ENCODE measurements around the gene RTN4IP1.

RTN4IP1 gene

GRCh38 chr6:106618324-106618723 lies 11.0 kb downstream of the RTN4IP1 start:
- DNase-seq = no peak

DNA sequence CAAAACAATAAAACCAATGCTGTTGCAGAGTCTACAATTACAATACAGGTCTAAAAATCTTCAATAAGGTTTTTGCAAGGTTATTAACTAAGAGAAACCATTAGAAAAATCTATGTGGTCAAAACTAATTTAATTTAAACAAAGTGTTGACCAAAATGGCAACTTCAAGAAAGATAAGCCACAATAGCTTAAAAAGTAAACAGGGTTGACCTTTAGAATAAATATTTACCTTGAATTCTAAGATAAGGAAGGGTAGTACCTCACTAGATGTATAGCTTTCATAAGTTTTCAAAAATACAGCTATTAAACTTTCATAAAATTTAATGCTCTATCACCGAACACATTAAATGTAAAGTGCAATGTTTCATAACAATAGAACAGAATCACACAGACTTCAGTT lies 11.4 kb downstream of the RTN4IP1 start:
- no peak overlapping the region for H2BK5ac ChIP-seq (ENCODE audit: low read length)
- H4K5ac ChIP-seq (ENCODE audit: low read length) = no peak overlapping the region
- H4K8ac ChIP-seq (ENCODE audit: low read depth, low read length) = no peak overlapping the region
- H3K4me2 ChIP-seq (ENCODE audit: low read length) = no peak overlapping the region
- no peak overlapping the region for H3K4ac ChIP-seq (ENCODE audit: low read depth, low read length)
- peaks cover 1% of the 10 kb centered on the region for H3K36me3 ChIP-seq (ENCODE audit: control insufficient read depth, insufficient read depth, low read length)
- H3K4me3 ChIP-seq (ENCODE audit: low read length) = no peak overlapping the region
- no peak overlapping the region for H3K27ac ChIP-seq (ENCODE audit: low read depth, low read length)
- no peak overlapping the region for H3K18ac ChIP-seq (ENCODE audit: low read length)
- WGBS (ENCODE audit: extremely low coverage, insufficient coverage, low lambda C conversion rate) = no CpG with 5 or more reads among the region's 1 CpG
- H3K9ac ChIP-seq (ENCODE audit: low read length) = no peak overlapping the region
- H3K23ac ChIP-seq (ENCODE audit: low read length) = no peak overlapping the region
- no peaks in the 10 kb centered on the region for H3K79me1 ChIP-seq (ENCODE audit: low read length)
- H3K27me3 ChIP-seq (ENCODE audit: insufficient read depth, low read length, poor library complexity) = no peaks in the 10 kb centered on the region
- H2AK5ac ChIP-seq (ENCODE audit: low read length) = no peak overlapping the region
- H2BK15ac ChIP-seq (replicated peaks; ENCODE audit: low read depth) = no peak overlapping the region
- peaks cover 2% of the 10 kb centered on the region for H3K4me1 ChIP-seq (ENCODE audit: control insufficient read depth, low read depth, low read length)
- H3K56ac ChIP-seq (ENCODE audit: low read length) = no peak overlapping the region
- no peak overlapping the region for H2BK120ac ChIP-seq (ENCODE audit: low read depth, low read length)
- H3K79me2 ChIP-seq (ENCODE audit: control insufficient read depth, insufficient read depth, low read length) = no peaks in the 10 kb centered on the region
- DNase-seq = no peak

More at GRCh38 chr6:106618324-106618723, 11.0 kb downstream of the RTN4IP1 start:
- H3K79me1 ChIP-seq (ENCODE audit: low read length) = no peaks in the 10 kb centered on the region
- H3K18ac ChIP-seq (ENCODE audit: low read length) = no peak overlapping the region
- H3K23ac ChIP-seq (ENCODE audit: low read length) = no peak overlapping the region
- no peak overlapping the region for H3K4me2 ChIP-seq (ENCODE audit: low read length)
- peaks cover 1% of the 10 kb centered on the region for H3K36me3 ChIP-seq (ENCODE audit: control insufficient read depth, insufficient read depth, low read length)
- H2BK5ac ChIP-seq (ENCODE audit: low read length) = no peak overlapping the region
- no peak overlapping the region for H2AK5ac ChIP-seq (ENCODE audit: low read length)
- H3K27ac ChIP-seq (ENCODE audit: low read depth, low read length) = no peak overlapping the region
- H3K56ac ChIP-seq (ENCODE audit: low read length) = no peak overlapping the region
- peaks cover 2% of the 10 kb centered on the region for H3K4me1 ChIP-seq (ENCODE audit: control insufficient read depth, low read depth, low read length)
- no peak overlapping the region for H3K9ac ChIP-seq (ENCODE audit: low read length)
- H3K4me3 ChIP-seq (ENCODE audit: low read length) = no peak overlapping the region
- no peak overlapping the region for H2BK15ac ChIP-seq (replicated peaks; ENCODE audit: low read depth)
- no peak overlapping the region for H3K4ac ChIP-seq (ENCODE audit: low read depth, low read length)
- no peaks in the 10 kb centered on the region for H3K27me3 ChIP-seq (ENCODE audit: insufficient read depth, low read length, poor library complexity)
- H4K8ac ChIP-seq (ENCODE audit: low read depth, low read length) = no peak overlapping the region
- H2BK120ac ChIP-seq (ENCODE audit: low read depth, low read length) = no peak overlapping the region
- H3K79me2 ChIP-seq (ENCODE audit: control insufficient read depth, insufficient read depth, low read length) = no peaks in the 10 kb centered on the region
- no peak overlapping the region for H4K5ac ChIP-seq (ENCODE audit: low read length)
- no CpG with 5 or more reads among the region's 3 CpGs for WGBS (ENCODE audit: extremely low coverage, insufficient coverage, low lambda C conversion rate)

GRCh38 chr6:106617302-106617701 lies 12.0 kb downstream of the RTN4IP1 start:
- Histone ChIP-seq H3K79me2 (ENCODE audit: control insufficient read depth, insufficient read depth, low read length) (no peaks in the 10 kb centered on the region), H2BK5ac (ENCODE audit: low read length) (no peak overlapping the region), H3K4me2 (ENCODE audit: low read length) (no peak overlapping the region), H3K4me1 (ENCODE audit: control insufficient read depth, low read depth, low read length) (peaks cover 2% of the 10 kb centered on the region), H4K8ac (ENCODE audit: low read depth, low read length) (no peak overlapping the region), H3K23ac (ENCODE audit: low read length) (no peak overlapping the region), H2BK15ac (replicated peaks; ENCODE audit: low read depth) (no peak overlapping the region), H3K27ac (ENCODE audit: low read depth, low read length) (no peak overlapping the region), H3K36me3 (ENCODE audit: control insufficient read depth, insufficient read depth, low read length) (peaks cover 1% of the 10 kb centered on the region), H3K79me1 (ENCODE audit: low read length) (no peaks in the 10 kb centered on the region), H2BK120ac (ENCODE audit: low read depth, low read length) (no peak overlapping the region), H3K56ac (ENCODE audit: low read length) (no peak overlapping the region), H3K27me3 (ENCODE audit: insufficient read depth, low read length, poor library complexity) (no peaks in the 10 kb centered on the region), H4K5ac (ENCODE audit: low read length) (no peak overlapping the region), H3K18ac (ENCODE audit: low read length) (no peak overlapping the region), H3K4ac (ENCODE audit: low read depth, low read length) (no peak overlapping the region), H3K9ac (ENCODE audit: low read length) (no peak overlapping the region), H2AK5ac (ENCODE audit: low read length) (no peak overlapping the region), H3K4me3 (ENCODE audit: low read length) (no peak overlapping the region)
- DNase-seq = no peak

DNA sequence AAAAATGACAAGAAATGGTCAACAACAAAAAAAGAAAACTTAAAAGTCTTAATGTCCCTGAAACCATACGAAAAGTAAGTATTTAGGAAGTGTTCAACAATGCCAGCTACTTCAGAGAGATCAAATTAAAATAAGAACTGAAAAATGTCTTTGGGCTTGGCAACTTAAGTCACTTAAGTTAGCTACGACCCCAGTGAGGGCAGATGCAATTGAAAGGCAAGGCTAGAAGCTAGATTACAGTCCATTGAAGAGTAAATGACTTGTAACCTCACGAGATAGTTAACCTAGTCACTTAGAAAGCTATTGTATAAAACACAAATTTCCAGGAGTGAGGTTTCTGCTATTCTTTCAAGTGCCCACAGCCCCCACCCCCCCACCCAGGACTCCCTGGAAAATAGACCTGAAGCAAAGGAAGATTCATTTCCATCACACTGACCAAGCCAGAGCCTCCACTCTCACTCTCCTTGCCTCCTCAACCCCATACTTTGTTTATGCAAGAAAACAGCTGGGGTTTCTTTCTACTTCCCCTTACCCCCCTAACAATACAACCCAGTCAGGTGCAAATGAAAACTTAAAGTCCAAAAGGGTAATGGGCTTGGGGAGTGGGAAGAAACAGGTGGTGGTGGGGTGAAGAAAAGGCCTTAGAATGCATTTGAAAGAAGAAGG lies 14.6 kb downstream of the RTN4IP1 start:
- Histone ChIP-seq H3K79me2 (ENCODE audit: control insufficient read depth, insufficient read depth, low read length) (no peaks in the 10 kb centered on the region), H2BK5ac (ENCODE audit: low read length) (no peak overlapping the region), H2BK15ac (replicated peaks; ENCODE audit: low read depth) (no peak overlapping the region), H3K4me2 (ENCODE audit: low read length) (no peak overlapping the region), H3K27me3 (ENCODE audit: insufficient read depth, low read length, poor library complexity) (no peaks in the 10 kb centered on the region), H3K27ac (ENCODE audit: low read depth, low read length) (no peak overlapping the region), H3K36me3 (ENCODE audit: control insufficient read depth, insufficient read depth, low read length) (peaks cover 1% of the 10 kb centered on the region), H4K5ac (ENCODE audit: low read length) (no peak overlapping the region), H3K9ac (ENCODE audit: low read length) (no peak overlapping the region), H2AK5ac (ENCODE audit: low read length) (no peak overlapping the region), H4K8ac (ENCODE audit: low read depth, low read length) (no peak overlapping the region), H3K56ac (ENCODE audit: low read length) (no peak overlapping the region), H3K18ac (ENCODE audit: low read length) (no peak overlapping the region), H3K4me3 (ENCODE audit: low read length) (no peak overlapping the region), H3K4ac (ENCODE audit: low read depth, low read length) (no peak overlapping the region), H2BK120ac (ENCODE audit: low read depth, low read length) (no peak overlapping the region), H3K79me1 (ENCODE audit: low read length) (no peaks in the 10 kb centered on the region), H3K4me1 (ENCODE audit: control insufficient read depth, low read depth, low read length) (peaks cover 2% of the 10 kb centered on the region), H3K23ac (ENCODE audit: low read length) (no peak overlapping the region)
- no CpG with 5 or more reads among the region's 3 CpGs for WGBS (ENCODE audit: extremely low coverage, insufficient coverage, low lambda C conversion rate)
- DNase-seq = no peak

DNA sequence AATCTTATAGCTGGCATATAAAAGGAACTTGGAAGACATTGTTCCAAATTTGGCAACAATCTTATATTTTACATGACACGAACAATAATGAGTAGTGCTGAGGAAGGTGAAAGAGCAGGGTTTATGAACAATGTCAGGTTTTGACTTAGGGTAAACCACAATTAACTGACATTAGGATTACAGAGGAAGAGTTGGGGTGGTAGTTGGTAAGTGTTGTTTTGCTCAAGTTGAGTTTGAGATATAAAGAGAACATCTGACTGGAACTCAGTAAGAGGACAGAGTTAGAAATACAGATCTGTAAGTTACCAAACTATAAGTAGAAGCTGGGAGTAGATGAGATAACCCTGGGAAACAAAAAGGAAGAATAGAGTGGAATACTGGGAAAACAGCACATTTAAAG lies 15.1 kb downstream of the RTN4IP1 start:
- no peak overlapping the region for H4K5ac ChIP-seq (ENCODE audit: low read length)
- H3K23ac ChIP-seq (ENCODE audit: low read length) = no peak overlapping the region
- H2BK15ac ChIP-seq (replicated peaks; ENCODE audit: low read depth) = no peak overlapping the region
- no peak overlapping the region for H4K8ac ChIP-seq (ENCODE audit: low read depth, low read length)
- no peak overlapping the region for H3K56ac ChIP-seq (ENCODE audit: low read length)
- no peak overlapping the region for H3K4me3 ChIP-seq (ENCODE audit: low read length)
- H3K27ac ChIP-seq (ENCODE audit: low read depth, low read length) = no peak overlapping the region
- no peak overlapping the region for H3K4me2 ChIP-seq (ENCODE audit: low read length)
- H2BK5ac ChIP-seq (ENCODE audit: low read length) = no peak overlapping the region
- peaks cover 2% of the 10 kb centered on the region for H3K4me1 ChIP-seq (ENCODE audit: control insufficient read depth, low read depth, low read length)
- no peak overlapping the region for H3K18ac ChIP-seq (ENCODE audit: low read length)
- no peak overlapping the region for H3K9ac ChIP-seq (ENCODE audit: low read length)
- no peaks in the 10 kb centered on the region for H3K79me2 ChIP-seq (ENCODE audit: control insufficient read depth, insufficient read depth, low read length)
- no peak overlapping the region for H2BK120ac ChIP-seq (ENCODE audit: low read depth, low read length)
- H3K79me1 ChIP-seq (ENCODE audit: low read length) = no peaks in the 10 kb centered on the region
- DNase-seq = no peak
- no peaks in the 10 kb centered on the region for H3K27me3 ChIP-seq (ENCODE audit: insufficient read depth, low read length, poor library complexity)
- H3K36me3 ChIP-seq (ENCODE audit: control insufficient read depth, insufficient read depth, low read length) = peaks cover 1% of the 10 kb centered on the region
- H2AK5ac ChIP-seq (ENCODE audit: low read length) = no peak overlapping the region
- no peak overlapping the region for H3K4ac ChIP-seq (ENCODE audit: low read depth, low read length)
- WGBS (ENCODE audit: extremely low coverage, insufficient coverage, low lambda C conversion rate) = no CpG with 5 or more reads among the region's 1 CpG

DNA sequence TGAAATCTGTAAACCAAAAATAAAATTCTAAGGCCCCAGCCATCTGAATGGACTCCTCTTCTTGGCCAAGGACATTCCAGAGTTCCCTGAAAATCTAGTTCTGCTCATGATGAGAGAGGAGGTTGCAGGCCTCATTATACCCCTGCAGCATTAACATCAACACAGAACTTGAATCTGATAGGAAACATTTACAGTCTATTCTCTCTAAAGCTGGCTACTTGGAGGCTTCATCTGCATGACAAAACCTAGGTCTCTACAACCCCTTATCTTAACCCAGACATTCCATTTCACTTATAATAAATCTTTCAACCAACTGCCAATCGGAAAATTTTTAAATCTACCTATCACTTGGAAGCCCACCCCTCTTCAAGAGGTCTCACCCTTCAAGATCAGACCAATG lies 15.7 kb downstream of the RTN4IP1 start:
- H2BK5ac ChIP-seq (ENCODE audit: low read length) = no peak overlapping the region
- no CpG with 5 or more reads among the region's 1 CpG for WGBS (ENCODE audit: extremely low coverage, insufficient coverage, low lambda C conversion rate)

More for the DNA sequence above, 15.7 kb downstream of the RTN4IP1 start:
- Histone ChIP-seq H3K23ac (ENCODE audit: low read length) (no peak overlapping the region), H3K18ac (ENCODE audit: low read length) (no peak overlapping the region), H3K36me3 (ENCODE audit: control insufficient read depth, insufficient read depth, low read length) (peaks cover 1% of the 10 kb centered on the region), H2BK15ac (replicated peaks; ENCODE audit: low read depth) (no peak overlapping the region), H3K4me1 (ENCODE audit: control insufficient read depth, low read depth, low read length) (peaks cover 2% of the 10 kb centered on the region), H4K5ac (ENCODE audit: low read length) (no peak overlapping the region), H3K27me3 (ENCODE audit: insufficient read depth, low read length, poor library complexity) (no peaks in the 10 kb centered on the region), H3K4me2 (ENCODE audit: low read length) (no peak overlapping the region), H3K9ac (ENCODE audit: low read length) (no peak overlapping the region), H3K79me2 (ENCODE audit: control insufficient read depth, insufficient read depth, low read length) (no peaks in the 10 kb centered on the region), H2BK120ac (ENCODE audit: low read depth, low read length) (no peak overlapping the region), H3K4me3 (ENCODE audit: low read length) (no peak overlapping the region), H3K27ac (ENCODE audit: low read depth, low read length) (no peak overlapping the region), H2AK5ac (ENCODE audit: low read length) (no peak overlapping the region), H3K56ac (ENCODE audit: low read length) (no peak overlapping the region), H4K8ac (ENCODE audit: low read depth, low read length) (no peak overlapping the region), H3K4ac (ENCODE audit: low read depth, low read length) (no peak overlapping the region), H3K79me1 (ENCODE audit: low read length) (no peaks in the 10 kb centered on the region)
- peak; percentile 29 for DNase-seq
